HG02642 (cell line): ENCODE data around the gene TTLL11.

Experiments
- ATAC-seq: cut with Tn5 transposase; IDR thresholded peaks from one replicate; pipeline ENCODE4 v1.9.1; 2021; ENCODE audit warnings: mild to moderate bottlenecking; ENCODE audit not compliant: unreplicated experiment, poor library complexity

TTLL11 gene

DNA sequence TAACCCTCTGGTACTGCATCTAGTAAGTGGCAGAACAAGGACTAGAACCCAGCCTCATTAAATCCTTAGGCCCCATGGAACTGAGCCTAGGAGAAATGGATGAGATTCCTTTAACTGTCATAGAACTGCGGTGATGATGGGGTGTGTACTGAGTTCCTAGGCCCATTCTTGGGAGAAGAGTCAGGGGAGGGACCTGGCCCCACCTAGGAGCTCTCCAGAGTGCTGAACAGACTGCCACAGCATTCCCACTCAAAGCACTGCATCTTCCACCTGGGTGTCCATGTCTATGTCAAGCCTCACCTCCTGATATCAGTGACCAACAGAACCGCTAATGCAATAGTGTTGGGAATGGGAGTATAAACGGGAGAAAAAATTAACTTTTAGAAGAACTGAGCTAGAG is 36.6 kb downstream of the TTLL11 start:
- ATAC-seq, result no peak

DNA sequence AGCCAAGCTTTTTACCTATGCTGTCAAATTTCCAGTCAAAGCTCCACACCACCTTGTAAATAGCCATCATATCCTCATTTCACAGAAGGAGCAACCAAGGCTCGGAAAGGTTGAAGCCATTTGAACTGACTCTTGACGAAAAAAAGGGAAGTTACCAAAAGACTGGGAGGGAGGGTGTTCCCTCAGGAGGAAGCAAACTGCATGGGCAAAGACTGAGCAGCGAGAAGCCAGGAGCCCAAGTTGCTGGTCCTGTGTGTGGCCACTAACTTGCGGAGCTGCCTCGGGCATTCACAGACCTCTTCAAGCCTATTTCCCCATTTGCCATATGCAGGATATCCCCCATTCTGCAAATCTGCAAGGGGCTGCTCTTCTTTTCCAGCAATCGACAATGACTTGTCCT is 37.4 kb downstream of the TTLL11 start:
- ATAC-seq, result no peak

DNA sequence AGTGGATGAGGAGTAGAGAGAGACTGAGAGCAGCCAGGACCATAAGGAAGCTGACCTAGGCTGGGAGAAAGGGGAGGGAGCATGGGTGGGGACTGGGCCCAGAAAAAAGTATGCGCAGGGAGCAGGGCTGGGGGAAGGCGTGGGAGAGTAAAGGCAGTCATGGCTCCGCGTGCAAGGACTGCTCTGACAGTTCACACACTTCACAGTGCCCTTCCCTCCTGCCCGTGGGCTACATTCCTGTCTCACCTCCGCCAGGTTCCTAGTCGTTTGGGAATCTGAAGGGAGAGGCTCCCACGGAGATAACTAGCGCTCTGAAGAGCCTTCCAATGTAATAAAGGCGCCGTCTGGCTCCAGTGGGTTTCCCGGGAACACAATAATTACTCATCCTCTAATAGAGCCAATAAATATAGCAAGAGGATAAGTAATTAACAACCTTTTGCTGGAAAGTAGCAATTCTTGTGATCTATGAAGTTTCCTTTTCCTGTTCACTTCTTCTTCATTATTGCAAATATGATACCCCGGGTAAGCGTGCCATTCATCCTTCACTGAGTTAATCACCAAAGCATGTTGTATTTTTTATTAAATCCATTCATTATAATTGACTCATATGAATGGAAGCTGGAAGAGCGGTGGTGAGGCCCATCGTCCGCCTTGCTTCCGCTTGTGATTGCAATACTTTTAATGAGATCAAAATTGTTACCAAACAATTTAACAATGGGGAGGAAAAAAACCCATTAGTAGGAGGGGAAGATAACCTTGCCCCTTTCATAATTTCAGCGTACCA is 39.3 kb downstream of the TTLL11 start:
- no peak for ATAC-seq

DNA sequence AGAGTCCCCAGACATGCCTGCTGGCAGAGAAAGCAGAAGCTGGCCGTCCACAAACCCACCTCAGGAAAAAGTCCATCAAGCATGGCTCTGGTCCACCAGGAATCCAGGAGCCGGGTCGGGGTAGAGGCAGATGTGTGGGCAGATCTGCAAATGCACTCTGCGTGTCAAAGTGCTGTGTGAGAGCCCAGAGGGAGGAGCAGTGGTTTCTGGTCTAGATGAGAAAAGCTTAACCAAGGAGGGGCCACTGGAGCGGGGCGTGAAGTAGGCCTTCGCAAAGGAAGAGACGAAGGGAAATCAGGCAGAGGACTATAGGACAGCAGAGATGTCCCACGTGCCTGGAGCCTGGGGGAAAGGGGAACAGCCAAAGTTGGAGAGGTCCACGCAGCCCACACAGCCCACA is 40.0 kb downstream of the TTLL11 start:
- ATAC-seq, result no peak

DNA sequence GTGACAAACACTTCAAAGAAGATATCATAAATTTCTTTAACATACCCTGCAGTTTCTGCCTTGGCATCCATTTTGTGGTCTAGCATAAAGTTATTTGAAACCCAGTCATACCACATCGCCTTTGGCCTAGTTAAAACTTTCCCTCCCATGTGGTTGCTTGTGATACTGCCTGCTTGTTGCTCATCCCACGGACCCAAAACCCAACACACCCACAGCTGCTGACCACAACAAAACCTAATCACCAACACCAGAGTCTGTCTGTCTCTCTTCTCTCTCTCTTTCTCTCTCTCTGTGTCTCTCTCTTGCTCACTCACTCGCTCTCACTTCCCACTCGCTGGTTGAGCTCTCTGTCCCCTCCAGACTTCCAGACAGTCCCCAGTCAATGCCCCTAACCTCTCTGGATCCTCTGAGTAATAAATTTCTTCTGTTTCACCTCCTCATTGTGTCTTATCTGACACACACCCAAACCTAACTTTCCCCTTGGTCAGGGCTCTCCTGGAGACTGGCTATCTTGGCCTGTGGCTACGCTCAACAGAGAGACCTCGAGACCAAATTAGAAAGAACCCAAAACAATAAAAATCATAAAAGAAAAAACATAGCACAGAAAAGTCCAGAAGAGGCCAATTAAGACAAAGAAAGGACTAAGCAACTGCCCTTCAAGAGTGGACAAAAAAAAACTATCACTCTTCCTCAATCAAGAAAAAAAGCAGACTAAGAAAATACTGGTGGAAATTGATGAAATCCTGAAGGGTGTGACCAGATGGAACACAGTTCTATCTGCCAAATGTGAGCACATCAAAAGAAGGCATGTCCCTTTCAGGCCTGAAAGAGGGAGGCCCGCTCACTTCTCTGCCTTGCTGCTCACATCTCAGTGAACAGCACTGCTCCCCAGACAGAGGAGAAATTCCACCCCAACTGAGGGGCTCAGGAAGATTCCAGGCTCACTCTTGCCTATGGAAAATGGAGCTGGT is 41.5 kb downstream of the TTLL11 start:
- peak; percentile 77 for ATAC-seq

DNA sequence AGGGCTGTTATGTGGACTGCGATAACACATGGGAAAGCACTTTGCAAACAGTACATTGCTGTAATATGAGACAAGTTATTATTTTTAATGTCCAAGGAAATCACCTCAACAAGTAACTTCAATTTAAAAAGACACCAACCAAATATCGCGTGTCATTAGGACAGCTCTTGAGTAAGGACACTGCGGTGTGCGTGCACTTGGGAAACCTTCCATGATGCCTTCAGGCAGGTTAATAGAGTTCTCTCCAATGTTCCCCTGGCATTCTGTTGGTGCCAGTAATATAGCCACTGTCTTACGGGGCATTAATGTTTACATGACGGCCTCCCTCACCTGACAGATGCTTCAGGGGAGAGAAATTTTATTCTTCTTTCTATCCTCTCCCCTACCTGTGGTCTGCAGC is 42.9 kb downstream of the TTLL11 start:
- no peak for ATAC-seq

DNA sequence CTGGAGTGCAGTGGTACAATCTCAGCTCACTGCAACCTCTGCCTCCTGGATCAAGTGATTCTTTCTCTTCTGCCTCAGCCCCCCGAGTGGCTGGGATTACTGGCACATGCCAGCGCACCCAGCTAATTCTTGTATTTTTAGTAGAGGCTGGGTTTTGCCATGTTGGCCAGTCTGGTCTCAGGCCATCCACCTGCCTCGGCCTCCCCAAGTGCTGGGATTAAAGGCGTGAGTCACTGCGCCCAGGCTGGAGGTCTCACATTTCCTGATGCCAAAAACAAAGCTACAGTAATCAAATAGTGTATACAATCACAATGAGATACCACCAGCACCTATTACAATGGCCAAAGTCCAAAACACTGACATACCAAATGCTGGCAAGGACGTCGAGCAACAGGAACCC is 51.1 kb downstream of the TTLL11 start:
- no peak for ATAC-seq

DNA sequence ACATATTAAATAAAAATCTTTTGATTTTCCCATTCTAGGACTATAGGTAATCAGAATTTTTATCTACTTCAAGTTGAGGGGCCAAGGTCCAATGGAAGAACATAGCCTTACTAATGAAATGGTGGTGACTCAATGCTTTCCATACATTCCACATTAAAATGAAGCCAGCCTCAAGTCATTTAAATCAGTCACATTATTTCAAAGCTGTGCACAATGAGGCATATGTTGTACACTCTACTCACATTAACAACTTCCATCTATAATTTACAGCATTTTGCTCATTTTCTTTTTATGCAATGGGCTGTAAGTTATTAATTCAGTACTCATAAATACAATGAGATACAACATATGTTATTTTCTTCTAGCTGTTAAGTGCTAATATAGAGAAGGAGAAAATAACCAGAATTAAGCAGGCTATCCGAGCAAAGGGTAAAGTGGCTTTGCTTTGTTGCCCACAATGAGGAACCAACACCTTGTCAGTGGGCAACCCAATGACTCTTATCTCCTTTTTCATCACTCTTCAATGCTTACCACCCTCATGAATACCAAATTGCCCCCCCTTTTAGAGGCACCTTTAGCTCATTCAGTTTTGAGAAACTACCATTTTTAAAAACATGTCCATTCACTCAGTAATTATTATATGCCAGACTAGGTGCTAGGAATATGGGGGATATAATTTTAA is 52.4 kb downstream of the TTLL11 start:
- ATAC-seq, result no peak

DNA sequence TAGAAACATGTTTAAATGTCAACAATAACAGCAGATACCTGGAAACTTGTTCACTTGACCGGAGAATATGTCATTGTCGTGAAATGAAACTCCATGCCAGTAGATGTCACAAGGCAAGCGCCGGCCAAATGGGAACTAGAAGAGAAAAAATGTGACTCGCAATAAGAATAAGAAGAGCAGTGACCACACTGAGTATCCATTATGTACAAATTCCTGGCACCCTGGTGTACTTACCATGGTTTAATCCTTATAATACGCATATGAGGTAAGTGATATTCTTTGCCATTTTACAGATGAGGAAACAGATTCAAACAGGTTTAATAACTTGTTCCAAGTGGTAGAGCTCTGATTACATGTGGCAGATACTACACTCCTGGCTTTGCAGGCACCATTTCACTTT is 53.9 kb downstream of the TTLL11 start:
- no peak for ATAC-seq

DNA sequence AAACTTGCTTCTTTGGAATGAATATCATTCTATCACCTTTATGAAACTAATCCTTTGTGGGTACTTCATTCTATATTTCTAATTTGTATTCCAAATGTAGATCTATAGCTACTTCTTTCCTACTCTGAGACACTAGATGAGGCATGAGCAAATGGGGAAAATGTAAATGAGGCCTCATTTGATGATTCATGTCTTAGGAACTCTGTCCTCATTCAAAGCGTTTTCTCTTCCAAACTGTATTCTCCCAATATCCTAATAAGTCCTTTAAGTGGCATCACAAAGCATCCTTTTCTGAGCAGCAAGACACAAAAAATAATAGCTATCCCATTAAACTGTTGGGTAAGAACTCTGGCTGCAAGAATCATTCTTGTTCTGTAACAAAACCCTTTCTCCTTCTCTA is 56.1 kb downstream of the TTLL11 start:
- ATAC-seq, result no peak

DNA sequence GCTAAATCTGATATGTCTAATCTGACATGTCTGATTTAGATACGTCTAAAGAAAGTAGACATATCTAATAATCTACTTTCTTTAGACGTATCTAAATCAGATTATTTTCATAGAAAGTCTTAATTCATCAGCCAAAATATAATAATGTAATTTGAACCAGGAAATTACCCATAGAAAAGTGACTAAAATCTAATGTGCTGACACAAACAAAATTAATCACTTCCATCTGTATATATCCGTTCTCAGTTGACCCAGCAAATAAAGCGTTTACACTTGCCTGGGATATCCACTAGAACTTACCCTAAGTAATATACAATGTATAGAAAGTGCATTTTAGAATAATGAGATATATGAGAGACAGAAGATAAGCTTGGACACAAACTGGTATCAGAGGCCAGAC is 56.7 kb downstream of the TTLL11 start:
- no peak for ATAC-seq

DNA sequence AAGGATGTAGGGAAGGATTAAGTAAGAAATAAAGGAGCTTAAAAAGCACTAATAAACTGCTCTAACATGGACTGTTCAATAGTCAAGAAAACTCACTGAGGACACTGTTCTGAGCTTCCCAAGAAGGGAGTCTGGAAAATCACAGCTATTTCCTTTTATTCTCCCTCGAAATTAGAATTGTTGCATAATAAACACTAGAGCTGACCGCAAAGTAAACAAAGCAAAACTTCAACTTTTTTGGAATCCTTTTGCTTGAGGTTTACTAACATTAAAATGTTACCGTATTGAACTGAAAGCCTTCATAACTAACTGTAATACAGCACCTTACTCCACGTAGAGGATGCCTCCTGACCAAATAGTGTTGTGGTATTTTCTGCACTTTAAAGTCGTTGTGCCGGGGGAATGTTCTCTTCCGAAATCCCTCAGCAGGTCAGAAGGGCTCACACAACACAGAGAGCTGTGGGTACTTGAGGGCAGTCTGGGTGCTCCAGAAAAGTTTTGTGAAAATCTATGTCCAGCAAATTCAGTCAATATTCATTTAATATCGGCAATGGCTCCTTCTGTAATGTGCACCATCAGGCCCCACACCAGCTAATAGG is 59.2 kb downstream of the TTLL11 start:
- no peak for ATAC-seq

DNA sequence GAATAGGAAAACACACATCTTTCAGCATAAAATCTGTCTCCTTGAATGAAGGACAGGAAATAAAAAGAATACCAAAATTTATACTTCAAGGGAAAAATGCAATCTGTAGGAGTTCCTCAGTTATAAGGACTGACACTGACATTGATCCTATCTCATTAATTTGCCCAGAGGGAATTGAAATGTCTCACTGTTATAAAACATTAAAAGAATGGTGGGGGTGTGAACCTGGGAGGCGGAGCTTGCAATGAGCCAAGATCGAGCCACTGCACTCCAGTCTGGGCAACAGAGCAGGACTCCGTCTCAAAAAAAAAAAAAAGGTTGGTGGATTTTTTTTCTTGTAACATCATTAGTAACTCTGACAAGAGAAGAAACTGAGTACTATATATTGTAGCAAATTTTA is 60.8 kb downstream of the TTLL11 start:
- ATAC-seq, result no peak

DNA sequence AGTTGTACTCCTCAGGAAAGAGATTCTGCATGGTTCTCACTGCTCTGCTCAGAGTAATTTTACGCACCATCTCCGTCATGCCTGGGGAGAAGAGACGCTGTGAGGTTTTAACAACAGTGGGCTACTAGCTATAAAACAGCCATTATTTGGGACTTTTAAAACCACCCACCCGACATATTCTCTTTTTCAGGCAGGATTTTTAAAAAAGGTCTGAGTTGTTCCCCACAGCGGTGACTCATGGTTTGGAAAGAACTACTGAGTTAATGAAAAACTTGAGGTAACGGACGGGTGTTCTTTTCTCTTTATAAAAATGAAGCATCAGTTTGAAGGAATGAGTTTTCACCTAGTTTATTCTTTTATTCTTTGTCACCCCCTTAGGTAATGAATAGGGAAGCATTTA is 61.3 kb downstream of the TTLL11 start:
- ATAC-seq, result no peak

DNA sequence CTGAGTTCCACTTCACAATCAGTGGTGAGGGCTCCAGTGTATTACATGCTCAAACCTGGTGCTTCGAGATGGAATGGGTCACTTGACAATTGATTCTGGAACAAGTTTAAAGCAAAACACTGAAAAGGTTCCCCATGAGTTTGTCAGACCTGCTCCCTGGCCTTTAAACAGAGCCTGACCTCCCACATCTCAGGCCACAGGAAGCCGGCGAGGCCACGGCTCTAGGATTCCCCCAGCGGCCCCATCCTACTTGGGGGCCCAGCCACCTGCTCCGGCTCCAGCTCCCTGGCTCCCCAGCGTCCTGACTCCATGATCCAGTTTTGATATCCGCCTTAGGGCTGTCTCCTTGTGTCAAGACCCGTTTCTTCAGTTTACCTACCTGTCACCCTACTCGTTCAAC is 62.0 kb downstream of the TTLL11 start:
- ATAC-seq, result no peak

DNA sequence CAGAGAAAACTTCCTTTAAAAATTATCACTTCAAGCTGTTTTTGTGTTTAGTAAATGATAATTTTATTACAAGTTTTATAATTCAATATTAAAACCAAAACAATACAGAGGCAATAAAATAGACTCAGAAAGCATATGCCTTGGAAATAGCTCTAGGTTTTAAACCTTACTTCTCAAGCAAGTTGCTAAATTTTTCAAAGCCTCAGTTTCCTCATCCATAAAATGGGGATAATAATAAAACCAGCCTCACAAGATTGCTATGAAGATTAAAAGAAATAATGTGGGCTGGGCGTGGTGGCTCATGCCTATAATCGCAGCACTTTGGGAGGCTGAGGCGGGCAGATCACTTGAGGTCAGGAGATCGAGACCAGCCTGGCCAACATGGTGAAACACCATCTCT is 62.8 kb downstream of the TTLL11 start:
- ATAC-seq, result no peak

DNA sequence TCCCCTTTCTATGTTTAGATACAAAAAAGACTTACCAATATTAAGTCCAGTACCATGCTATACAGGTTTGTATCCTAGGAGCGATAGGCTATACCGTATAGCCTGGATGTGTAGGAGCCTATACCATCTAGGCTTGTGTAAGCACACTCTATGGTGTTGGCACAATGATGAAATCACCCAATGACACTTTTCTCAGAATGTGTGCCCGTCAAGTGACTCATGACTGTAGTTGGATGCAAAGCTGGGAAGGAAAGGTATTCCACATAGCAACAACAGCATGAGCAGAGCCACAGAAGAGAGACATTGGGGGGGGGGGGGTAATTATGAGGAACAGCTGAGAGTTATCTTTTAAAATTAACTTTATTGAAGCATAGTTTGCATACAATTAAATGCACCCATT is 63.2 kb downstream of the TTLL11 start:
- no peak for ATAC-seq

DNA sequence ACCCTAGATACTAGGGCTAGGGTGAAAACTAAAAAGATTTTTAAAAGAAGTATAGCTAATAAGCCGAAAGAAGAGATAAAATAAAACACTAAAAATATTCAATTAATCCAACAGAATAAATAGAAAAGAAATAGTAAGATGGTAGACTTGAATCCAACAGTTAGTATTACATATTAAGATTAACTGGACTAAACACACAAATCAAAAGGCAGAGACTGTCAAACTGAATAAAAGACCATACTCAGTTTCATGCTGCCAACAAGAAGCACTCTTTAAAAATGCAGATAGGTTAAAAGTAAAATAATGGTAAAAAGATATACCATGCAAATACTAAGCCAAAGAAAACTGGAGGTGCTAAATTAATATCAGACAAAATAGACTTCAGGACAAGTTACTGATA is 65.0 kb downstream of the TTLL11 start:
- no peak for ATAC-seq

DNA sequence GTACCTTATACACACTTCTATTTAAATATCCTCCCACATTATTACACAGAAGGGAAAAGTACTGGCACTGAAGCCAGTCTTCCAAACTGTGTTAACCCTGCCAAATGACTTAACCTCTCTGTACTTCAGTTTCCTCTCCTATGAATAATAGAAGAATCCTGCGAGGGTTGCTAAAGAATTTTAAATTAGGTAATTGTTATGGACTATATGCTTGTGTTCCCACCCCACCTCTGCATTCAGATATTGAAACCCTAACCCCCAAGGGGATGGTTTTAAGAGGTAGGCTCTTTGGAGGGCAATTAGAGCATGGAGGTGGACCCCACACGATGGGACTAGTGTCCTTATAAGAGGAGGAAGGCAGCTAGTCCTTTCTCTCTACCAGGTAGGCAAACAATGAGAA is 72.7 kb downstream of the TTLL11 start:
- no peak for ATAC-seq

DNA sequence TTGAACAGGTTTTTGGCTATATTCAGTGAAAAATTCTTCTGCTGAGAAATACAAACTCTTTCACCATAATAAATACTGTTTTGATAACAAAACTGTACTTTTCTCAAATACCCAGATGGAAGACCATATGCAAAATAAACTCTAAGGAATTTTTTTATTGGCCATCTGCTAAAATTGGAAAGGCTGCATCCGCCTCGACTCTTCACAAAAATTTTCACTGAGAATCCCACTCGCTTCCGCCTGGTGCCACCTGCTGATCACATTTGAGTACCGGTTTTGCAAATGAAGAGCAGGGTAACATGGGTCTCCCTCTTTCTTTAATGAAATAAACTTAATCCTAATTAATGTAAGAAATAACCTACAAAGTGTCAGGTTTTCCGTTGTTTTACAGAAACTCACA is 76.4 kb downstream of the TTLL11 start:
- no peak for ATAC-seq

DNA sequence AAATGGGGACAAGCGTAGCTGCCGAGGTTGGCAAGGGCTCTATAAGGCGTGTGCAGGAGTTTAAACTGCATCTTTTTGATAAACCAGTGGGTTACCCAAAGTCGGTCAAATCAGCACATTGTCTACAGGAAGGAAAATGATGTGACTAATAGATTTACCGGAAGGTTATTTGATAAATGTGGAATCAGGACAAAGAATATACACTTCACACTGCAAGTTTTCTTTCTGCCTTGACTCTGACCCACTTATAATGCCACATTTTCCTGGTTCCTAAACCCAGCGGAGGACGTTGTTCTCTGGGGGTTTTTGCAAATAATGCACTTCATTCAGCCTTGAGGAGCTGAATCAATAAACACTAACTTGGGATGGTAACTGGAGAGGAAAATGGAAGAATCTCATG is 76.8 kb downstream of the TTLL11 start:
- ATAC-seq, result no peak
